HEK293 (cell line): ENCODE results near the gene RNF187.

Experiments used
- CTCF ChIA-PET: fragments of 350-600 bp; formaldehyde crosslinking; extraction: SDS; loops from one replicate; lab custom pipeline; 2021; ENCODE audit warnings: antibody characterized with exemption; lab: Yijun Ruan, JAX
- POLR2A ChIA-PET: fragments of 300-600 bp; formaldehyde crosslinking; extraction: SDS; loops from one replicate; lab custom pipeline; 2020; ENCODE audit warnings: antibody characterized with exemption, inconsistent platforms; lab: Yijun Ruan, JAX
- H3K27ac ChIP-seq: fragments of 200-500 bp; sonication (Bioruptor generic); 2 replicates; pipeline ENCODE4 v1.5.1; 2014; ENCODE audit warnings: low read depth, low read length, control low read depth, inconsistent platforms; ENCODE audit errors: extremely low read depth
- H3K36me3 ChIP-seq, 2 experiments: fragments of 200-500 bp in 1 of 2; sonication (Bioruptor generic) in 1 of 2; 1 replicate in 1 of 2; 2 replicates in 1 of 2; pipeline ENCODE4 v1.5.1; 2014 to 2017; ENCODE audit warnings: inconsistent platforms in 2 of 2, low read length in 2 of 2; ENCODE audit not compliant: control insufficient read depth in 2 of 2, insufficient read depth in 1 of 2
- H3K4me1 ChIP-seq: fragments of 200-500 bp; sonication (Bioruptor generic); 2 replicates; pipeline ENCODE4 v1.5.1; 2014; ENCODE audit warnings: mild to moderate bottlenecking, low read length, inconsistent platforms; ENCODE audit not compliant: control insufficient read depth, insufficient read depth
- H3K4me3 ChIP-seq: 2 replicates; pipeline ENCODE4 v1.5.1; 2011; ENCODE audit warnings: low read depth, mild to moderate bottlenecking, control low read depth, low read length, moderate library complexity
- H3K9me3 ChIP-seq: fragments of 200-500 bp; sonication (Bioruptor generic); 2 replicates; pipeline ENCODE4 v1.5.1; 2014; ENCODE audit warnings: low read depth, low read length, inconsistent platforms; ENCODE audit not compliant: control insufficient read depth, insufficient read depth
- MZF1 ChIP-seq: fragments of 450-650 bp; formaldehyde crosslinking; IDR thresholded peaks from 2 replicates; pipeline ENCODE4 v1.5.1; 2017; ENCODE audit warnings: missing biosample characterization, missing genetic modification characterization, borderline replicate concordance
- TRIM28 ChIP-seq: IDR thresholded peaks from 2 replicates; pipeline ENCODE4 v1.6.1; 2011; ENCODE audit warnings: low read length, control low read depth, borderline replicate concordance
- ZBTB10 ChIP-seq: fragments of 450-650 bp; formaldehyde crosslinking; IDR thresholded peaks from 2 replicates; pipeline ENCODE4 v1.5.1; 2016; ENCODE audit warnings: missing biosample characterization, missing genetic modification characterization
- ZFP37 ChIP-seq: fragments of 450-650 bp; formaldehyde crosslinking; IDR thresholded peaks from 2 replicates; pipeline ENCODE4 v1.5.1; 2016; ENCODE audit warnings: missing biosample characterization, missing genetic modification characterization
- ZNF114 ChIP-seq: fragments of 450-650 bp; formaldehyde crosslinking; IDR thresholded peaks from 2 replicates; pipeline ENCODE4 v1.5.0; 2017; ENCODE audit warnings: missing biosample characterization, missing genetic modification characterization
- ZNF266 ChIP-seq: fragments of 450-650 bp; formaldehyde crosslinking; IDR thresholded peaks from 2 replicates; pipeline ENCODE4 v1.5.1; 2016; ENCODE audit warnings: missing biosample characterization, missing genetic modification characterization, low read depth
- ZNF302 ChIP-seq: fragments of 450-650 bp; formaldehyde crosslinking; IDR thresholded peaks from 2 replicates; pipeline ENCODE4 v1.5.1; 2016; ENCODE audit warnings: missing biosample characterization, missing genetic modification characterization, low read depth
- ZNF350 ChIP-seq: fragments of 450-650 bp; formaldehyde crosslinking; IDR thresholded peaks from 2 replicates; pipeline ENCODE4 v1.5.0; 2017; ENCODE audit warnings: missing biosample characterization, mild to moderate bottlenecking, missing genetic modification characterization
- ZNF398 ChIP-seq: fragments of 450-650 bp; formaldehyde crosslinking; IDR thresholded peaks from 2 replicates; pipeline ENCODE4 v1.5.1; 2017; ENCODE audit warnings: missing biosample characterization, missing genetic modification characterization
- ZNF529 ChIP-seq: fragments of 450-650 bp; formaldehyde crosslinking; IDR thresholded peaks from 2 replicates; pipeline ENCODE4 v1.5.1; 2017; ENCODE audit warnings: missing genetic modification characterization, missing biosample characterization; ENCODE audit not compliant: insufficient replicate concordance
- TF ChIP-seq, protein P1 (sequence below): fragments of 450-650 bp; formaldehyde crosslinking; IDR thresholded peaks from 2 replicates; pipeline ENCODE4 v1.5.1; 2016; ENCODE audit warnings: missing biosample characterization, missing genetic modification characterization, borderline replicate concordance
- TF ChIP-seq, protein P2 (sequence below): fragments of 450-650 bp; formaldehyde crosslinking; IDR thresholded peaks from 2 replicates; pipeline ENCODE4 v1.5.1; 2017; ENCODE audit warnings: missing biosample characterization, missing genetic modification characterization
- TF ChIP-seq, protein P3 (sequence below): fragments of 450-650 bp; formaldehyde crosslinking; IDR thresholded peaks from 2 replicates; pipeline ENCODE4 v1.5.1; 2016; ENCODE audit warnings: missing biosample characterization, missing genetic modification characterization, borderline replicate concordance

Gene RNF187

GRCh38 chr1:228463559-228464455 lies 23.4 kb upstream of the RNF187 start:
- no peak overlapping the region for H3K27ac ChIP-seq
- POLR2A ChIA-PET, result interaction anchor here (0.5 to 2.4 kb wide), 3 partner anchors 23 to 333 kb away, joined by 3 to 10 read pairs (median 8); partner anchors contain the start of gene TRIM11
- no peaks in the 10 kb centered on the region for H3K9me3 ChIP-seq
- H3K4me3 ChIP-seq, result peak overlapping the region; percentile 30
- peaks cover 5% of the 10 kb centered on the region; the same call in 1 of the 2 replicates for H3K4me1 ChIP-seq
- CTCF ChIA-PET, result interaction anchor here (0.6 to 1.3 kb wide), 10 partner anchors 8 to 514 kb away, joined by 3 to 4 read pairs (median 3); partner anchors contain the start of gene IBA57
- TF ChIP-seq ZNF529 (tag by site-specific recombination) (no peak), ZNF266 (no peak), MZF1 (tag by site-specific recombination) (no peak), ZBTB10 (tag by site-specific recombination) (no peak), TRIM28 (peak; percentile 61; the same call in 1 of the 2 replicates)
- TF ChIP-seq, protein P1, sequence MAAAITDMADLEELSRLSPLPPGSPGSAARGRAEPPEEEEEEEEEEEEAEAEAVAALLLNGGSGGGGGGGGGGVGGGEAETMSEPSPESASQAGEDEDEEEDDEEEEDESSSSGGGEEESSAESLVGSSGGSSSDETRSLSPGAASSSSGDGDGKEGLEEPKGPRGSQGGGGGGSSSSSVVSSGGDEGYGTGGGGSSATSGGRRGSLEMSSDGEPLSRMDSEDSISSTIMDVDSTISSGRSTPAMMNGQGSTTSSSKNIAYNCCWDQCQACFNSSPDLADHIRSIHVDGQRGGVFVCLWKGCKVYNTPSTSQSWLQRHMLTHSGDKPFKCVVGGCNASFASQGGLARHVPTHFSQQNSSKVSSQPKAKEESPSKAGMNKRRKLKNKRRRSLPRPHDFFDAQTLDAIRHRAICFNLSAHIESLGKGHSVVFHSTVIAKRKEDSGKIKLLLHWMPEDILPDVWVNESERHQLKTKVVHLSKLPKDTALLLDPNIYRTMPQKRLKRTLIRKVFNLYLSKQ (tag by site-specific recombination), result no peak
- TF ChIP-seq, protein P2, sequence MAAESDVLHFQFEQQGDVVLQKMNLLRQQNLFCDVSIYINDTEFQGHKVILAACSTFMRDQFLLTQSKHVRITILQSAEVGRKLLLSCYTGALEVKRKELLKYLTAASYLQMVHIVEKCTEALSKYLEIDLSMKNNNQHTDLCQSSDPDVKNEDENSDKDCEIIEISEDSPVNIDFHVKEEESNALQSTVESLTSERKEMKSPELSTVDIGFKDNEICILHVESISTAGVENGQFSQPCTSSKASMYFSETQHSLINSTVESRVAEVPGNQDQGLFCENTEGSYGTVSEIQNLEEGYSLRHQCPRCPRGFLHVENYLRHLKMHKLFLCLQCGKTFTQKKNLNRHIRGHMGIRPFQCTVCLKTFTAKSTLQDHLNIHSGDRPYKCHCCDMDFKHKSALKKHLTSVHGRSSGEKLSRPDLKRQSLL (tag by site-specific recombination), result no peak
- TF ChIP-seq, all 188 proteins: peak for 1
- H3K36me3 ChIP-seq, result no peaks in the 10 kb centered on the region

- Histone ChIP-seq H3K27ac (no peak overlapping the region), H3K9me3 (no peaks in the 10 kb centered on the region), H3K4me3 (peak overlapping the region; percentile 30), H3K4me1 (peaks cover 5% of the 10 kb centered on the region; the same call in 1 of the 2 replicates), H3K36me3 (no peaks in the 10 kb centered on the region)
- ChIA-PET CTCF (interaction anchor here (0.6 to 1.1 kb wide), 7 partner anchors 8 to 299 kb away, joined by 3 to 4 read pairs (median 3); partner anchors contain the start of gene IBA57), POLR2A (interaction anchor here (2.4 kb wide), 1 partner anchor 58 kb away, joined by 10 read pairs; the partner anchor contains the start of gene TRIM11)
- TF ChIP-seq ZFP37 (tag by site-specific recombination) (no peak), ZNF114 (tag by site-specific recombination) (no peak), ZNF350 (tag by site-specific recombination) (no peak), ZNF398 (tag by site-specific recombination) (no peak), ZNF302 (no peak)
- TF ChIP-seq, protein P3, sequence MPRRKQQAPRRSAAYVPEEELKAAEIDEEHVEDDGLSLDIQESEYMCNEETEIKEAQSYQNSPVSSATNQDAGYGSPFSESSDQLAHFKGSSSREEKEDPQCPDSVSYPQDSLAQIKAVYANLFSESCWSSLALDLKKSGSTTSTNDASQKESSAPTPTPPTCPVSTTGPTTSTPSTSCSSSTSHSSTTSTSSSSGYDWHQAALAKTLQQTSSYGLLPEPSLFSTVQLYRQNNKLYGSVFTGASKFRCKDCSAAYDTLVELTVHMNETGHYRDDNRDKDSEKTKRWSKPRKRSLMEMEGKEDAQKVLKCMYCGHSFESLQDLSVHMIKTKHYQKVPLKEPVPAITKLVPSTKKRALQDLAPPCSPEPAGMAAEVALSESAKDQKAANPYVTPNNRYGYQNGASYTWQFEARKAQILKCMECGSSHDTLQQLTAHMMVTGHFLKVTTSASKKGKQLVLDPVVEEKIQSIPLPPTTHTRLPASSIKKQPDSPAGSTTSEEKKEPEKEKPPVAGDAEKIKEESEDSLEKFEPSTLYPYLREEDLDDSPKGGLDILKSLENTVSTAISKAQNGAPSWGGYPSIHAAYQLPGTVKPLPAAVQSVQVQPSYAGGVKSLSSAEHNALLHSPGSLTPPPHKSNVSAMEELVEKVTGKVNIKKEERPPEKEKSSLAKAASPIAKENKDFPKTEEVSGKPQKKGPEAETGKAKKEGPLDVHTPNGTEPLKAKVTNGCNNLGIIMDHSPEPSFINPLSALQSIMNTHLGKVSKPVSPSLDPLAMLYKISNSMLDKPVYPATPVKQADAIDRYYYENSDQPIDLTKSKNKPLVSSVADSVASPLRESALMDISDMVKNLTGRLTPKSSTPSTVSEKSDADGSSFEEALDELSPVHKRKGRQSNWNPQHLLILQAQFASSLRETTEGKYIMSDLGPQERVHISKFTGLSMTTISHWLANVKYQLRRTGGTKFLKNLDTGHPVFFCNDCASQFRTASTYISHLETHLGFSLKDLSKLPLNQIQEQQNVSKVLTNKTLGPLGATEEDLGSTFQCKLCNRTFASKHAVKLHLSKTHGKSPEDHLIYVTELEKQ, result no peak
Measured at GRCh38 chr1:228464487-228464983, 22.6 kb upstream of the RNF187 start.
